K562 (cell line): ENCODE measurements around the gene PLAC9. TPM values are rescaled to one million over a fixed set of nuclear protein-coding genes. Genes with fewer than 3 reads are reported as not detected.
A peak's percentile ranks its signal among the peaks of the same experiment; 100 is the strongest.

Experiments
- ATAC-seq: fragments of 200-7000 bp; cut with Tn5 transposase; 3 replicates; pipeline ENCODE4 v1.9.1; 2020; ENCODE audit warnings: moderate library complexity
- BruUV-seq: library from RNA; stranded (reverse); fragments of 400-500 nt; replicated peaks from 2 replicates; lab custom pipeline; 2021; lab: Mats Ljungman, UMichigan
- CTCF ChIA-PET: fragments of 300-600 bp; formaldehyde crosslinking; extraction: SDS; loops from one replicate; lab custom pipeline; 2021; ENCODE audit warnings: low intra/inter-chr PET ratio; lab: Yijun Ruan, JAX
- POLR2A ChIA-PET: fragments of 300-600, 350-650 bp; sonication (Branson Sonifier 250); formaldehyde crosslinking; extraction: SDS; loops from one replicate; lab custom pipeline; 2021; ENCODE audit warnings: antibody characterized with exemption, inconsistent platforms; lab: Yijun Ruan, JAX
- DNase-seq, 4 experiments: peaks; one replicate each; pipeline versions ENCODE4 v3.0.0 to v3.0.0-alpha.2; 2011 to 2018; ENCODE audit warnings: low spot score in 3 of 4, mixed read lengths in 3 of 4; ENCODE audit errors: extremely low read depth in 1 of 4
- FAIRE-seq: peaks from 2 replicates; lab custom pipeline; 2011; peaks lifted over from hg19 to GRCh38; lab: Jason Lieb, UNC
- H2AFZ ChIP-seq: 2 replicates; pipeline ENCODE4 v1.6.0; 2011; ENCODE audit warnings: low read depth, low read length, control low read depth, inconsistent platforms
- H3K27ac ChIP-seq: fragments of 200-600 bp; 3 replicates; pipeline ENCODE4 v1.8.0; 2011; ENCODE audit warnings: low read depth, mild to moderate bottlenecking, control low read depth, inconsistent platforms, low read length, moderate library complexity, mixed read lengths; ENCODE audit errors: extremely low read depth
- H3K27me3 ChIP-seq, 2 experiments: fragments of 300-600 bp in 1 of 2; 2 replicates in 1 of 2; 3 replicates in 1 of 2; pipeline versions ENCODE4 v1.6.0 to v1.8.0; 2011; ENCODE audit warnings: inconsistent platforms in 2 of 2, low read length in 2 of 2, mild to moderate bottlenecking in 1 of 2, mixed read lengths in 1 of 2, moderate library complexity in 1 of 2; ENCODE audit not compliant: control insufficient read depth in 2 of 2, insufficient read depth in 2 of 2
- H3K36me3 ChIP-seq: fragments of 300-600 bp; 3 replicates; pipeline ENCODE4 v1.8.0; 2011; ENCODE audit warnings: mild to moderate bottlenecking, low read length, inconsistent platforms; ENCODE audit not compliant: control insufficient read depth, insufficient read depth
- H3K4me1 ChIP-seq, 2 experiments: fragments of 200-600 bp in 1 of 2; replicated peaks in 1 of 2; 2 replicates in 1 of 2; 3 replicates in 1 of 2; pipeline versions ENCODE4 v1.5.1 to v1.8.0; 2011; ENCODE audit warnings: inconsistent platforms in 2 of 2, low read length in 2 of 2, mild to moderate bottlenecking in 1 of 2, mixed read lengths in 1 of 2, moderate library complexity in 1 of 2; ENCODE audit not compliant: control insufficient read depth in 2 of 2, insufficient read depth in 2 of 2
- H3K4me2 ChIP-seq: 2 replicates; pipeline ENCODE4 v1.6.1; 2011; ENCODE audit warnings: low read length, control low read depth, inconsistent platforms, mixed read lengths; ENCODE audit not compliant: insufficient read depth
- H3K4me3 ChIP-seq: fragments of 200-600 bp; sonication (generic), shearing (Covaris generic); 2 replicates; pipeline ENCODE4 v1.5.1; 2016; ENCODE audit warnings: control low read depth, inconsistent platforms
- H3K79me2 ChIP-seq: fragments of 200-600 bp; 3 replicates; pipeline ENCODE4 v1.8.0; 2011; ENCODE audit warnings: low read length, inconsistent platforms; ENCODE audit not compliant: control insufficient read depth, insufficient read depth
- H3K9ac ChIP-seq, 2 experiments: 2 replicates each; pipeline versions ENCODE4 v1.6.0 to v1.6.1; 2011; ENCODE audit warnings: low read depth in 2 of 2, low read length in 2 of 2, control low read depth in 1 of 2, inconsistent platforms in 1 of 2, mild to moderate bottlenecking in 1 of 2, mixed read lengths in 1 of 2; ENCODE audit not compliant: insufficient read depth in 1 of 2
- H3K9me1 ChIP-seq: one replicate; pipeline ENCODE4 v1.6.0; 2011; ENCODE audit warnings: inconsistent platforms, mild to moderate bottlenecking, low read length, moderate library complexity; ENCODE audit not compliant: control insufficient read depth, insufficient read depth
- H3K9me3 ChIP-seq: replicated peaks from 2 replicates; pipeline ENCODE4 v1.5.1; 2011; ENCODE audit warnings: low read depth, low read length, inconsistent platforms; ENCODE audit not compliant: control insufficient read depth, insufficient read depth
- H4K20me1 ChIP-seq: replicated peaks from 2 replicates; pipeline ENCODE4 v1.6.1; 2011; ENCODE audit warnings: low read length, inconsistent platforms, mixed read lengths; ENCODE audit not compliant: control insufficient read depth, insufficient read depth
- HNRNPH1 ChIP-seq: fragments of 200-400 bp; formaldehyde crosslinking; optimal IDR thresholded peaks from 2 replicates; pipeline ENCODE3; 2017; ENCODE audit warnings: low read depth, mild to moderate bottlenecking, low read length, moderate library complexity
- MAFG ChIP-seq: fragments of 450-650 bp; conservative IDR thresholded peaks from 2 replicates; pipeline ENCODE4 v1.6.1; 2016; ENCODE audit warnings: missing genetic modification characterization, missing compliant biosample characterization
- MECOM ChIP-seq: fragments of 250-450 bp; sonication (Bioruptor Pico); IDR thresholded peaks from 2 replicates; pipeline ENCODE4 v1.8.0; 2022; ENCODE audit warnings: inconsistent platforms
- MTA2 ChIP-seq: fragments of 450-650 bp; IDR thresholded peaks from 2 replicates; pipeline ENCODE4 v1.6.1; 2016; ENCODE audit warnings: low read depth
- ZNF785 ChIP-seq: fragments of 250-450 bp; sonication (Bioruptor Pico); IDR thresholded peaks from 2 replicates; pipeline ENCODE4 v1.4.0; 2020; ENCODE audit warnings: mild to moderate bottlenecking
- WGBS: fragments of 100-300 bp; shearing (Covaris generic); methylation state at CpG from one replicate; pipeline ENCODE4 v1.1.6; 2016; ENCODE audit warnings: low coverage, mixed read lengths; ENCODE audit not compliant: insufficient coverage; ENCODE audit errors: missing lambda C conversion rate; 5-methylcytosine and 5-hydroxymethylcytosine counted together
- in situ Hi-C: fragments of 300-500 bp; cut with MboI; formaldehyde crosslinking; loops from 4 replicates; pipeline ENCODE4 v1.15.0; 2018; ENCODE audit warnings: inconsistent platforms, mixed read lengths
- intact Hi-C: fragments of 100-400 bp; cut with micrococcal nuclease; formaldehyde crosslinking; loops from 2 replicates; pipeline ENCODE4 v1.14.2; 2022
- polyA plus RNA-seq, 8 experiments: library from polyadenylated mRNA; depleted of rRNA in 4 of 8; stranded (reverse) in 5 of 8; unstranded in 3 of 8; fragments of >200 nt; fragmentation: Nextera tagmentation in 2 of 8; fragmentation: Illumina TruSeq in 1 of 8; extraction: Ambion mirVana in 2 of 8; extraction: Trizol in 1 of 8; gene quantifications; 2 replicates each; pipeline versions ENCODE4 v1.2.1 to v1.2.3, GENCODE V29; 2011 to 2014; ENCODE audit warnings: inconsistent platforms in 1 of 8, missing spikeins in 1 of 8
- total RNA-seq, 7 experiments: library from RNA; depleted of rRNA in 6 of 7; stranded (reverse); fragments of >200 nt in 6 of 7; fragmentation: Illumina TruSeq in 2 of 7; extraction: Trizol in 2 of 7; gene quantifications; 2 replicates each; pipeline versions ENCODE4 v1.2.1 to v1.2.3, GENCODE V29; 2011 to 2021; ENCODE audit warnings: low replicate concordance in 1 of 7
- TF ChIP-seq, protein P1 (sequence below): IDR thresholded peaks from 2 replicates; pipeline ENCODE4 v1.6.1; 2016; ENCODE audit warnings: missing genetic modification characterization, missing compliant biosample characterization
- TF ChIP-seq, protein P2 (sequence below): sonication (generic); formaldehyde crosslinking; IDR thresholded peaks from 2 replicates; pipeline ENCODE4 v1.9.0; 2022; ENCODE audit warnings: mild to moderate bottlenecking, missing genetic modification reagents

Gene PLAC9
- total and polyA plus RNA-seq, 9 of the 15 experiments (the other 6 are each of a cell fraction or from before 2014, with no cell fraction given): not detected

DNA sequence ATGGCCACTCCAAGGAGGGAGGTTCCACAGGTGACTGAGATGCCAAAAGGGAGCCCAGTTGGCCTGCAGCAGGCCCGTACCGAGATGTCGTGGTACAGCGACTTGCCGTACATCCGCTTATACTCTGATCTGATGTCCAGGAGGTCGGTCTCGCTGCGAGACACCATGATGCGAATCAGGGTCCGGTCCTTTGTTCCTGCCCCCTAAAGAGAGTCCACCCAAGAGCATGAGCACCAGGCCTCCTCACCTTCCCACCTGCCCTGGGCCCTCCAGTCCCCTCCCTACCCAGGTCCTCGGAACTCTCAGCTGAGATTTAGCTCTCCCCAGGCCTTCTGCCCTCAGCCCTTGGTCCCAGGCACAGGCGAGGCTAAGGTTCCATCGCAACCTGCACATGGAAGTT lies 25.0 kb downstream of the PLAC9 start (continued):
- TF ChIP-seq, protein P1, sequence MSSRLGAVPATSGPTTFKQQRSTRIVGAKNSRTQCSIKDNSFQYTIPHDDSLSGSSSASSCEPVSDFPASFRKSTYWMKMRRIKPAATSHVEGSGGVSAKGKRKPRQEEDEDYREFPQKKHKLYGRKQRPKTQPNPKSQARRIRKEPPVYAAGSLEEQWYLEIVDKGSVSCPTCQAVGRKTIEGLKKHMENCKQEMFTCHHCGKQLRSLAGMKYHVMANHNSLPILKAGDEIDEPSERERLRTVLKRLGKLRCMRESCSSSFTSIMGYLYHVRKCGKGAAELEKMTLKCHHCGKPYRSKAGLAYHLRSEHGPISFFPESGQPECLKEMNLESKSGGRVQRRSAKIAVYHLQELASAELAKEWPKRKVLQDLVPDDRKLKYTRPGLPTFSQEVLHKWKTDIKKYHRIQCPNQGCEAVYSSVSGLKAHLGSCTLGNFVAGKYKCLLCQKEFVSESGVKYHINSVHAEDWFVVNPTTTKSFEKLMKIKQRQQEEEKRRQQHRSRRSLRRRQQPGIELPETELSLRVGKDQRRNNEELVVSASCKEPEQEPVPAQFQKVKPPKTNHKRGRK (tag): no peak
- TF ChIP-seq ZNF785 (no peak), MECOM (CRISPR knock-in tag) (no peak), MAFG (tag) (no peak), MTA2 (no peak)
- TF ChIP-seq, all 486 proteins: peak for 0

DNA sequence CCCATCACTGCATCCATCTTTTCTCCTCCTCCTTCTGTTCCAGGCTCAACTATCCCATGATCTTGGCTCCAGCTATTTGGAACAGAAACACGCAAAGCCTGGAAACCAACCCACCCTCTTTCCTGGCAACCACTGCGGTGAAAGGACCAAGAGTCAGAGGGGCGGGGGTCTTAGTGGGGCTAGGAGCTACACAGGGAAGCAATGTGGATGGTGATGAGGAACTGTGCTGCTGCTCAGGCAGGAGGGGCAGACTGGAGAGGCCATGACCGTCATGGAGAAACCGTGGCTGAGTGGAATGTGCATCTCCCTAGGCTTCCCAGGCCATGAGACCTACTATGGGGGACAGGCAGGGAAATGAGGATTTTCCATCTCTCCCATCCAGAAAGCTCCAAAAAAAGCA lies 25.6 kb downstream of the PLAC9 start:
- WGBS: 86% methylated on average over 5 of the region's 5 CpGs
- Histone ChIP-seq H3K9me3 (no peaks in the 10 kb centered on the region), H3K27ac (peak overlapping the region; percentile 76; the same call in 2 of the 3 replicates), H3K4me1 (peaks cover 20 to 22% of the 10 kb centered on the region in 2 experiments), H4K20me1 (no peaks in the 10 kb centered on the region), H3K27me3 (no peaks in the 10 kb centered on the region), H3K9me1 (no peaks in the 10 kb centered on the region), H3K4me2 (no peak overlapping the region), H3K9ac (no peak overlapping the region; a peak in 1 of 4 replicates), H3K4me3 (no peak overlapping the region), H3K36me3 (peaks cover 96% of the 10 kb centered on the region), H3K79me2 (no peaks in the 10 kb centered on the region), H2AFZ (no peak overlapping the region)
- DNase-seq (no peak), ATAC-seq (no peak), FAIRE-seq (no peak)
- intact Hi-C loops (no loop called here), in situ Hi-C loops (no loop called here)
- TF ChIP-seq, protein P2, sequence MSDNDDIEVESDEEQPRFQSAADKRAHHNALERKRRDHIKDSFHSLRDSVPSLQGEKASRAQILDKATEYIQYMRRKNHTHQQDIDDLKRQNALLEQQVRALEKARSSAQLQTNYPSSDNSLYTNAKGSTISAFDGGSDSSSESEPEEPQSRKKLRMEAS (CRISPR knock-in tag): no peak
- no peak for TF ChIP-seq HNRNPH1
- BruUV-seq: no TSS peak
- ChIA-PET CTCF (no interaction called here), POLR2A (interaction anchor here (1.1 to 1.4 kb wide), 3 partner anchors 10 to 20 kb away, joined by 3 to 5 read pairs (median 4); no protein-coding TSS in a partner anchor)
